Skin epidermis (tissue), 12 donors: ENCODE data around the gene MYRIP.
"Not testable (repeated sequence)": the region's sequence is repeated elsewhere in the genome, so short reads cannot be mapped to it uniquely, and the experiment has no call there.

Experiments used
- H3K27ac ChIP-seq, 21 experiments: fragments of 200-600 bp; sonication (generic) in 11 of 21; one replicate each; pipeline ENCODE4 v1.5.0; 2020; ENCODE audit warnings: mild to moderate bottlenecking in 3 of 21, inconsistent platforms in 2 of 21, moderate library complexity in 2 of 21
- H3K4me3 ChIP-seq, 7 experiments: fragments of 200-600 bp; sonication (generic) in 2 of 7; one replicate each; pipeline ENCODE4 v1.5.0; 2020; ENCODE audit warnings: inconsistent platforms in 2 of 7, mild to moderate bottlenecking in 2 of 7, moderate library complexity in 1 of 7

The MYRIP gene

DNA sequence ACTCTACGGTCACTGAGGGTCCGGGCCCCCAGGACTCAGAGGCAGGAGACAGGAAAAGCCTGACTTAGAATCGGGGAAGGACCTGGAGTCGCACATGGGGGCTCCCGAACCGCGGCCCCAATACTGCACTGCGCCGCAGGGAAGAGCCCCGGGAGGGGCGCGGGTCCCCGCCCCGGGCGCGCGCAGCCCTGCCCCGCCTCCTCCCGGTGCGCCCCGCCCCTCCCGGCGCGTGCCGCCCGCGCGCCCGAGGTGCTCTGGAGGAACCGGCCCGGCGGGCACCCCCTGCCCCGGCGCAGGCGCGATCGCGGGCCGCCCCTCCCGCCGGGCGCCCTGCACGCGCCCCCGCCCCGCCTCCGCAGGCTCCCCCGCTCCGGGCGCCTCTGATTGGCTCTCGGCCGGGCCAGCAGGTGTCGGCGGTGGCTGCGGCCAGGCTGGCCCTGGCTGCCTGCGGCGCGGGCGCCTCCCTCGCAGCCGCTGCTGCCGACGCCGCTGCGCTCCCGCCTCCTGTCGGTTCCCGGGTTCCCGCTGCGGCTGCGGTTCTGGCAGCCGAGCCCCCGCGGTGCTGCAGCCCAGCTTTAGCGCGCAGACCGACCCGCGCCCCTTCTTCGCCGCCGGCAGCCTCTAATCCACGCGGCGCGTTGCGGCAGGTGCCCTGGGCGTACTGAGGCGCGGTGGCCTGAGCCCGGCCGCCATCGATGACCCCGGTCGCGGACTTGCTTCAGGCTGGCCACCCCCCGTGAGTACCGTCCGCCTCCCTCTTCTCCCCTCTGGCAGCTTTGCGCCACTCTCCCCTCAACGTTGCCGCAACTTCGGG lies at the start of gene MYRIP:
Gene MYRIP (plus strand): TSS at position 429 of the 814 bp plus-strand sequence. CDS start 91,208 bp downstream, outside the sequence.
- H3K4me3 ChIP-seq = peak within 1 kb of the TSS in 6 of 7 experiments; percentile 17 to 46 (median 36)
- H3K27ac ChIP-seq = peak within 1 kb of the TSS in 2 of 21 experiments; percentile 11 to 56

DNA sequence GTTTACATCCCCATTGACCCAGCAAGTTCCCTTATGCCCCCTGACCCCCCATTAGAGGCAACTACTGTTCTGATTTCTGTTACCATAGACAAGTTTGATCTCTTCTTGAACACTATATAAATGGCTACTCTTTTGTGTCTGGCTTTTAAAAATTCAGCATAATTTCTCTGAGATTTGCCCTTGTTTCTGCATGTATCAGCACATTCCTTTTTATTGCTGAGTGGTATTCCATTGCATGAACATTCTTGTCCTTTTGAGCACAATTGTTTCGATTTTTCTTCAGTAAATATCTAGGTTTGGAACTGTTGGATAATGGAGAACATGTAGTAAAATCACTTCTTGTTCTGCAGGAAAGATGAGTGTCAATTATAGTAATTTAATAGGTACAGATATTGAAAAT lies 49.1 kb upstream of the MYRIP start:
- Histone ChIP-seq H3K4me3 (no peak overlapping the region), H3K27ac (no peak overlapping the region)

DNA sequence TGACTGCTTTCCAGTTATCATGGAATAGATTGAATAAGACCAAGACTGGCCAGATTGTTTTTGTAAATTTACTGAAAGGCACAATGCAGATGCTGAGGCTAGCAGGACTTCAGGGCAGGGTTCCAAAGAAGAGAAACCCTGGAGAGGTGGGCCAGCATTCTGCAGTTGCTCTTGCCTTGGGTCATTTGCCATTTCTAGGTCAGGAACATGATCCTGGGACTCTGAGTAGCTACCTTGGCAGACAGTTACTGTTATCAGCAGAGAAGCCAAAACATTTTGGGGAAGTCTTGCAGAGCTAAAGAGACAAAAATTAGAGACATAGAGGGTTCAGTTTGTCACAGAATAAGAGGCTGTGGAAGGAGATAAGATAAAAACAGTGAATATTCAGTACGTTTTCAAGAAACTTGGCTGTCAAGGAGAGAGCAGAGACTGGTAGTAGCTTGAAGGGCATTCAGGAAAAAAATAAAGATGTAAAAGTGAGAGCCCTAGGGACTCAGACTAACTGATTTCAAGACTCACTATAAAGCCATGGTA lies 46.8 kb upstream of the MYRIP start:
- Histone ChIP-seq H3K4me3 (no peak overlapping the region), H3K27ac (no peak overlapping the region)

DNA sequence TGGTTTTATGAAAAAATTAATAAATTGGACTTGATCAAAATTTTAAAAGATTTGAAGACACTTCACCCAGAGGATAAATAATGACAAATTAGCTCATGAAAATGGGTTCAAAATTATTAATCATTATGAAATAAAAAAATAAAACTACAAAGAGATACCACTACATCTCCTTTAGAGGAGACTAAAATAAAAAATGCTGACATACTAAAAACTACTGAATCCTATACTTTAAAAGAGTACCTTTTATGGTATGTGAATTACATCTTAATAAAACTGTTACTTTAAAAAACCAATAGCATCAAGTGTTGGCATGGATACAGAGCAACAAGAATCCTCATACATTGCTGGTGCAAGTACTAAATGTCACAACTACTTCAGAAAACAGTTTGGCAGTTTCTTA lies 46.0 kb upstream of the MYRIP start:
- Histone ChIP-seq H3K27ac (no peak overlapping the region), H3K4me3 (no peak overlapping the region)

DNA sequence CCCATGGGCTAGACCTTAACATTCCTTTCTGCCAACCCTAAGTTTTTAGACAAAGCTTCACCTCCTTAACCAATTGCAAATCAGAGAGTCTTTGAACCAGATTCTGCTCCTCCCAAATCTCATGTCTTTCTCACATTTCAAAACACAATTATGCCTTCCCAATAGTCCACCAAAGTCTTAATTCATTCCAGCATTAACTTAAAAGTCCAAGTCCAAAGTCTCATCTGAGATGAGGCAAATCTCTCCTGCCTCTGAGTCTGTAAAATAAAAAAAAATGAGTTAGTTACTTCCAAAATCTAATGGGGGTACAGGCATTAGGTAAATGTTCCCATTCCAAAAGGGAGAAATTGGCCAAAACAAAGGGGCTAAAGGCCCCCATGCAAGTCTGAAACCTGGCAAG lies 43.8 kb upstream of the MYRIP start:
- Histone ChIP-seq H3K4me3 (no peak overlapping the region), H3K27ac (no peak overlapping the region)

DNA sequence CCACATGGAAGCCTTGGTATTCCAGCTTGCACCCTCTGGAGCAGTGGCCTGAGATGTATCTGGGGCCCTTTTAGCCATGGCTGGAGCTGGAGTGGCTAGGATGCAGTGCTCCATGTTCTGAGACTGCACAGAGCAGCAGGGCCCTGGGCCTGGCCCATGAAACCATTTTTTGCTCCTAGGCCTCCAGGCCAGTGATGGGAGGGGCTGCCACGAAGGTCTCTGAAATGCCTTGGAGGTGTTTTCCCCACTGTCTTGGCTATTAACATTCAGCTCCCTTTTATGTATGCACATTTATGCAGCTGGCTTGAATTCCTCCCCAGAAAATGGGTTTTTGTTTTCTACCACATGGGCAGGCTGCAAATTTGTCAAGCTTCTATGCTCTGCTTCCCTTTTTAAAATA lies 43.0 kb upstream of the MYRIP start:
- H3K4me3 ChIP-seq = no peak overlapping the region

DNA sequence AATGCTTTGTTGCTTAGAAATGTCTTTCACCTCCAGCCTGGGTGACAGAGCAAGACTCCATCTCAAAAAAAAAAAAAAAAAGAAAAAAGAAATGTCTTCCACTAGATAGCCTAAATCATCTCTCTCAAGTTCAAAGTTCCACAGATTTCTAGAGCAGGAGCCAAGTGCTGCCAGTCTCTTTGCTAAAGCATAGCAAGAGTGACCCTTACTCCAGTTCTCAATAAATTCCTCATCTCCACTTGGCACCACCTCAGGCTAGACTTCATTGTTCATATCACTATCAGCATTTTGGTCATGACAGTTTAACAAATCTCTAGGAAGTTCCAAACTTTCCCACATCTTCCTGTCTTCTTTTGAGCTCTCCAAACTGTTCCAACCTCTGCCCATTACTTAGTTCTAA lies 42.5 kb upstream of the MYRIP start:
- H3K27ac ChIP-seq, H3K4me3 ChIP-seq: not testable (repeated sequence)

More for the DNA sequence above, 43.0 kb upstream of the MYRIP start:
- no peak overlapping the region for H3K27ac ChIP-seq

DNA sequence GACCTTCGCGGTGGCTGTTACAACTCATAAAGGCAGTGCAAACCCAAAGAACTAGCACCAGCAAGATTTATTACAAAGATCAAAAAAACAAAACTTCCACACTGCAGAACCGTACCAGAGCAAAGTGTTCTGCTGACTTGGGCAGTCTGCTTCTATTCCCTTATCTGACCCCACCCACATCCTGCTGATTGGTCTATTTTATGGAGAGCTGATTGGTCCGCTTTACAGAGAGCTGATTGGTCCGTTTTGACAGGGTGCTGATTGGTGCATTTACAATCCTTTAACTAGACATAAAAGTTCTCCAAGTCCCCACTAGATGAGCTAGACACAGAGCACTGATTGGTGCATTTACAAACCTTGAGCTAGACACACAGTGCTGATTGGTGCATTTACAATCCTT lies 31.2 kb upstream of the MYRIP start:
- not testable (repeated sequence) for H3K4me3 ChIP-seq, H3K27ac ChIP-seq

DNA sequence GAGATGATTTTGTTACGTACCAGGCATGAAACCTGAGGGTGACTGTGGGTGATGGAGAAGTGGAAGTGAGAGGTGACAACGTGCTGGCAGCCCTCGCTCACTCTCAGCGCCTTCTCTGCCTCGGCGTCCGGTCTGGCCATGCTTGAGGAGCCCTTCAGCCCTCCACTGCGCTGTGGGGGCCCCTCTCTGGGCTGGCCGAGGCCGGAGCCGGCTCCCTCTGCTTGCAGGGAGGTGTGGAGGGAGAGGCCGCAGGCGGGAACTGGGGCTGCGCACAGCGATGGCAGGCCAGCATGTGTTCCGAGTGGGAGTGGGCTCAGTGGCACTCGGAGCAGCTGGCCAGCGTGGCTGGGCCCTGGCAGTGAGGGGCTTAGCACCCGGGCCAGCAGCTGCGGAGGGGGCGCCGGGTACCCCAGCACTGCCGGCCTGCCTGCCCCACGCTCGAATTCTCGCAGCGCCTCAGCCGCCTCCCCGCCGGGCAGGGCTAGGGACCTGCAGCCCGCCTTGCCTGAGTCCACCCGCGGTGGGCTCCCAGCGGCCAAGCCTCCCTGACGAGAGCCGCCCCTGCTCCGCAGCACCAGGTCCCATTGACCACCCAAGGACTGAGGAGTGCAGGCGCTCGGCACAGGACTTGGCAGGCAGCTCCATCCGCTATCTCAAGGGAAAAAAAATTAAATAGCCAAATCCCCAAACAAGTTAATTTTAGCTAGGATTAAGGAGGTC lies 29.7 kb upstream of the MYRIP start:
- Histone ChIP-seq H3K27ac (no peak overlapping the region), H3K4me3 (no peak overlapping the region)

DNA sequence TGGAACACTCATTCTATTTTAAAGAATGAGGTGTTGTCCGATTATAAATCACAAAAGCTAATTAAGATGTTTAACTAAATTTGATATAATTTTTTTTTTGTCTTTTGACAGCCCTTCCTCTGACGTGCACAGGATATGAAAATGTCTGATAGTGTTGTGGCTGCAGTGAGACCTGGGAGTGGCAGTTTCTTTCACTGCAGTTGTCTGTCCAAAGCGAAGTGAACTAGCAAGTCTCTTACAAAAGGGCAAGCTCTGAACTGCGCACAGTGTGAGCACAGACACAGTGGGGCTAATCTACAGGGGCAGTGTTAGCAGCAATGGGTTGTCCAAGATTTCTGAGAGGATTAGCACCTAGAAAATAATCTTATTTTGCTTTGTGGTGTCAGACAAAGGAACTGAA lies 29.1 kb upstream of the MYRIP start:
- H3K4me3 ChIP-seq = no peak overlapping the region
- no peak overlapping the region for H3K27ac ChIP-seq

DNA sequence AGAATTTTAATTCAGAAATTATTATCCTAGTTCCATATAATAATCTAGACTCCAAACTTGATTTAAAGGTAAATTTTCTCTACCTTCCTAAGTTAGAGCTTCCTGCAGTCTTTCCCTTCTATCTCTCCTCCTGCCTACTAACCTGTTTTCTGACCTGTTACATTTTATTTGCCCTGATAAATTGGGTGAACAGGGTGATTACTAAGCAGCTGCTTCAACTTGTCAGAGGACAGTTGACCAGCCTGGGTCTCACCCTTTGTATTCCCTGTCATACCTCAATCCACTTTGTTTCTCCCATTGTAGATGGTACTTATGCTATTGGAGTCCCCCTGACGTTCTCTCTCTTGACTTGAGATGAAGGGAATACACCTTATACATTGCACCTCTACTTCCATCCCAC lies 28.4 kb upstream of the MYRIP start:
- no peak overlapping the region for H3K4me3 ChIP-seq
- no peak overlapping the region for H3K27ac ChIP-seq

DNA sequence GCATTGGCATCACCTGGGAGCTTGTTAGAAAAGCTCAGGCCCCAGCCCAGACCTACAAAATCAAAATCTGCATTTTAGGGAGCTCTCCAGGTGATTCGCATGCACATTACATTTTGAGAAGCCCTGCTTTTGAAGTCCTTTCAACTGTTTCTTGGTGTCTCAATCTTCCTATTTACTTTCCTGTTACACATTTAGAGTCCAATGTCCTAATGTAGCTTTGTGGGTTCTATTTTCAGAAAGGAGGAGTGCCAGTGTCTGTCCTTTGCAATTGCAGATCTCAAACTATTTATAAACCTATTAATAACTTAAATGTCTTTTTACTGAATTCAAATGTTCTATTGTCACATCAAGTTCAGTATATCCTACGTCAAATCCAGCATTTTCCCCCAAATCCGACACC lies 27.8 kb upstream of the MYRIP start:
- Histone ChIP-seq H3K27ac (no peak overlapping the region), H3K4me3 (no peak overlapping the region)

DNA sequence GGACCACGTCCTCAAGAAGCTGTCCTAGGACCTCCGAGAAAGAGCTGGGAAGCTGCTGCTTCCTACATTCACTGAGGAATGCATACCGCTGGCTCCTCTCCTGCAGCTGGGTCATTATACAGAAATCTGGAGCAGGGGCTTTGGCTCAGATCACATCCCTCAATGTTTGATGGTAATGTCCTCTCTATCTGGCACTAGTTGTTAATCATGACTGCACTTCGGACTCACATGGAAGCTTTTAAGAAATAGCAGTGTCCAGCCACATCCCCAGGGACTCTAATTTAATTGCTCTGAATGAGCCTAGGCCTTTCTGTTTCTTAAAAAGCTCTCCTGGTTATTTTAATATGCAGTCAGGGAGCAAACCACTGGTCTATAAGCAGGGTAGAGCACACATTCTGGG lies 25.7 kb upstream of the MYRIP start:
- H3K27ac ChIP-seq = no peak overlapping the region
- H3K4me3 ChIP-seq = no peak overlapping the region

DNA sequence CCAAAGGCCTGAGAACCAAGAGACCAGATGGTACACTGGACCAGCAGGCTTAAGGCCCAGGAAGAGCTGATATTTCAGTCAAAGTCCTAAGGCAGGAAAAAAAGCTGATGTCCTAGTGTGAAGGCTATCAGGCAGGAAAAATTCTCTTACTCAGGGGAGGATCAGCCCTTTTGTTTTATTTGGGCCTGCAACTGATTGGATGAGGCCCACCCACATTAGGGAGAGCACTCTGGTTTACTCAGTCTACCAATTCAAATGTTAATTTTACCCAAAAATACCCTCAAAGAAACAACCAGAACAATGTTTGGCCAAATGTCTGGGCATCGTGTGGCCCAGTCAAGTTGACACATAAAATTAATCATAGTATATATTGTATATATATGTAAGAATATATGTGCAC lies 24.5 kb upstream of the MYRIP start:
- no peak overlapping the region for H3K4me3 ChIP-seq
- H3K27ac ChIP-seq = no peak overlapping the region

DNA sequence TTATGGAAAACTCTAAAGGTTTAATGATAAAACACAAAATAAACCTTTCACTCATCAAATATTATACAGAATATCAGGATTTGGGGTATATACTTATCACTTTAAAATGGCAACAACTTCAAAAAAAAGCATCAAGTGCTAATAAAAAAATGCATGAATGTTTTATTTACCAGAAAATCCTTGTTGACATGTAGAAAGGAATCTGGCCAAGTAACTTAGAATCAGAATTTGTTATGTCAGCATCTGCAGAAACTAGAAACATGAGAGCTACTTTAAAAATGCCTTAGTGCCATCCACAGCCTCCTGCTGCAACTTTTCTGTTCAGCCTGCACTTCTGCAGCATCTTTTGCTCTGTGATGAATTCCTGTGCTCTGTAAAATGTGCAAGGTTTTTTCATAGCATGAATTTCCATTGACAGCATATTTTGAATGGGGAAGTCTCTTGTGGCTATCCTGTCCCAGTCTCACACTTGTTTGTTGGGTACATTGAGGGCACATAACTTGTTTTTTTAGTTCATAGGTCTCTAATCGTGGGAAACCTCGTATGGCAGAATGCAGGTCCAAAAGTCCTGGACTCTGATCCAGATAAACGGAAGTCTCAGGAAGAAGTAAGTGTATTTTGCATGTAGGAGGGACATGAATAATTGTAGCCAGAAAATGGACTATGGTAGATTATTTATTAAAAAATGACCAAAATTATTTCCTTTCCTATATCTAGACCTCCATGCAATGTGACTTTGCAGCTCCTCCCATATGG lies 21.1 kb upstream of the MYRIP start:
- no peak overlapping the region for H3K4me3 ChIP-seq
- no peak overlapping the region for H3K27ac ChIP-seq

DNA sequence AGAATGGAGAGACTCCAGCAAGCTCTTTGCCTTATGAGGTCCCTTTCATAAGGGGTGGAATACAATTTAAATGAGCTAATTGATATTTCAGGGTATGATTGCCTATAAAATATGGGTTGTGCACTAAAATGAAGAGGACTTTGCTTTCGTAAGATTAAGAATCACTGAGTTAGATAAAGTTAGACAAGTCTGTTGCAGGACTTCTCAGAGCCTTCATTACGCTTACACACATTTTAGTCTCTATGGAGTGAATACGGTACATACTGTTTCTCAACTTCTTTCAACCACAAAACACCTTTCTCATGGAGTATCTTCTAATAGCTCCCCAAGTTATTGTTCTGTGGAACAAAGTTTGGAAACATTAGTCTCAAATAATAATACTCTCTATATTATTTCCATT lies 17.8 kb upstream of the MYRIP start:
- Histone ChIP-seq H3K4me3 (no peak overlapping the region), H3K27ac (no peak overlapping the region)

DNA sequence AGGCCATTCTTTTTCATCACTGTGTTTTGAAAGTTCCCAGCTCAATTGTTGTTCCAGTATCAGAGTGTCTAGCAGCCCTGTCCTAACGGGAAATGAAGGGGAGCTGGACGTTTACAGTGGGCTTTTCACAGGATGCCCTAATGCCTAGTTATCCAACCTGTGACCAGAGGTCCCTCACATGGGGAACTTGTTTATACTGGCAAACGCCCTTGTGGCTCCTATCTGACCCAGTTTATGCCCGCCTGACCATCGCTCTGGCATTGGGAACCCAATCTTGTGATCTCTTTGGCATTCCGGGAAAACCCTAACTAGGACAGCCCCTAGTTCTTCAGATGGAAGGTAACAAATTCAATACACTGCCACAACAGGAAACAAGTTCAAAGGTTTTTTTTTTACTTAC lies 14.5 kb upstream of the MYRIP start:
- H3K4me3 ChIP-seq = no peak overlapping the region
- peak overlapping the region in 1 of 21 experiments; percentile 3 for H3K27ac ChIP-seq

DNA sequence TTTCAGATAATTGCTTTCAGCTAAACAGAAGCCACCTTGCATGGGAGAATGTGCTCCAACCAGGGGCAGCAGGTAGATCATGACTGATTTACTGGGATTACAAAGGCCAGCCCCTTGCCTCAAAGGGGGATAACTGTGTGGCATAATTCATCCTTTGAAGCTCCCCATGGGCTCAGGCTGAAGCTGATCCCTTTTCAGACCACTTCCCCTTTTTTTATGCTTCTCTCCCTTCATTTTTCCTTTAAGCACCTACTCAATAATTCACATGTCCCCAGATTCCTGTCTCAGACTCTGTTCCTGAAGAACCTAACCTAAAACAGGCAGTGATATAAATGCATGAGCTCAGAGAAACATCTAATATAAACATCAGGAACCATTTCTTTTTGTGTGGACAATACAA lies 8.2 kb upstream of the MYRIP start:
- Histone ChIP-seq H3K4me3 (no peak overlapping the region), H3K27ac (no peak overlapping the region)

DNA sequence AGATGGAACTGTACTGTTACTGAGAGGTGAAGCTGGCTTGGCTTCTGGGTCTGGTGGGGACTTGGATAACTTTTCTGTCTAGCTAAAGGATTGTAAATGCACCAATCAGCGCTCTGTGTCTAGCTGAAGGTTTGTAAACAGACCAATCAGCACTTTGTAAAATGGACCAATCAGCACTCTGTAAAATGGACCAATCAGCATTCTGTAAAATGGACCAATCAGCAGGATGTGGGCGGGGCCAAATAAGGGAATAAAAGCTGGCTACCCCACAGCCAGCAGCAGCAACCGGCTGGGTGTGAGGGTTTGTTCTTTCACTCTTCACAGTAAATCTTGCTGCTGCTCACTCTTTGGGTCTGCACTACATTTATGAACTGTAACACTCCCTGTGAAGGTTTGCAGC lies 6.9 kb upstream of the MYRIP start:
- H3K27ac ChIP-seq, H3K4me3 ChIP-seq: not testable (repeated sequence)

DNA sequence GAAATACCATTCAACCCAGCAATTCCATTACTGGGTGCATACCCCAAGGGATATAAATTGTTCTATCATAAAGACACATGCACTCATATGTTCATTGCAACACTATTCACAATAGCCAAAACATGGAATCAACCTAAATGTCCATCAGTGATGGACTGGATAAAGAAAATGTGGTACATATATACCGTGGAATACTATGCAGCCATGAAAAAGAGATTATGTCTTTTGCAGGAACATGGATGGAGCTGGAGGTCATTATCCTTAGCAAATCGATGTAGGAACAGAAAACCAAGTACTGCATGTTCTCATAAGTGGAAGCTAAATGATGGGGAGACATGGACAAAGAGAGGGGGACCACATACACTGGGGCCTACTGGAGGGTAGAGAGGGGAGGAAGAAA lies 5.5 kb upstream of the MYRIP start:
- H3K4me3 ChIP-seq = no peak overlapping the region
- H3K27ac ChIP-seq = no peak overlapping the region
